Measurements from ENCODE around the gene SLC35A2.

Gene SLC35A2

DNA sequence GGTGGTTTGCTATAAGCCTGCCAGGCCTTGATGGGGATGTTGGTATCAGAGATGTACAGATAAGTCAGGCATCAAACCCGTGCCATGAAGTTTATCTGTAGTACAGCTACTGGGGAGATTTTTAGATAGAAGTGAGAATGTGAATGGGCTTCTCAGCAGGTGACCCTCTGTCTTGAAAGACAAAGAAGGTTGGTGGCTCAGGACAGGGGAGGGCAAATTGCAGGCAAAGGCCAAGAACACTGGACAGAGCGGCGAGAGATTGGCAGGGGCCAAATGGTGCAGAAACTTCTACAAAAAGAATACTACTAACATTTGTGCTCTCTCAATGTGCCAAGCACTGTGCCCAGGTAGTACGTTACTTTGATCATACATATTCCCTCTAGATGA, 9.3 kb upstream of the SLC35A2 start:
- TF ChIP-seq, protein P1, sequence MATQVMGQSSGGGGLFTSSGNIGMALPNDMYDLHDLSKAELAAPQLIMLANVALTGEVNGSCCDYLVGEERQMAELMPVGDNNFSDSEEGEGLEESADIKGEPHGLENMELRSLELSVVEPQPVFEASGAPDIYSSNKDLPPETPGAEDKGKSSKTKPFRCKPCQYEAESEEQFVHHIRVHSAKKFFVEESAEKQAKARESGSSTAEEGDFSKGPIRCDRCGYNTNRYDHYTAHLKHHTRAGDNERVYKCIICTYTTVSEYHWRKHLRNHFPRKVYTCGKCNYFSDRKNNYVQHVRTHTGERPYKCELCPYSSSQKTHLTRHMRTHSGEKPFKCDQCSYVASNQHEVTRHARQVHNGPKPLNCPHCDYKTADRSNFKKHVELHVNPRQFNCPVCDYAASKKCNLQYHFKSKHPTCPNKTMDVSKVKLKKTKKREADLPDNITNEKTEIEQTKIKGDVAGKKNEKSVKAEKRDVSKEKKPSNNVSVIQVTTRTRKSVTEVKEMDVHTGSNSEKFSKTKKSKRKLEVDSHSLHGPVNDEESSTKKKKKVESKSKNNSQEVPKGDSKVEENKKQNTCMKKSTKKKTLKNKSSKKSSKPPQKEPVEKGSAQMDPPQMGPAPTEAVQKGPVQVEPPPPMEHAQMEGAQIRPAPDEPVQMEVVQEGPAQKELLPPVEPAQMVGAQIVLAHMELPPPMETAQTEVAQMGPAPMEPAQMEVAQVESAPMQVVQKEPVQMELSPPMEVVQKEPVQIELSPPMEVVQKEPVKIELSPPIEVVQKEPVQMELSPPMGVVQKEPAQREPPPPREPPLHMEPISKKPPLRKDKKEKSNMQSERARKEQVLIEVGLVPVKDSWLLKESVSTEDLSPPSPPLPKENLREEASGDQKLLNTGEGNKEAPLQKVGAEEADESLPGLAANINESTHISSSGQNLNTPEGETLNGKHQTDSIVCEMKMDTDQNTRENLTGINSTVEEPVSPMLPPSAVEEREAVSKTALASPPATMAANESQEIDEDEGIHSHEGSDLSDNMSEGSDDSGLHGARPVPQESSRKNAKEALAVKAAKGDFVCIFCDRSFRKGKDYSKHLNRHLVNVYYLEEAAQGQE (IDR thresholded peaks at IDR 0.05; ENCODE audit: insufficient replicate concordance, low read depth), result no peak
- TF ChIP-seq GABPA (IDR thresholded peaks at IDR 0.05; ENCODE audit: low read depth), result no peak
- Histone ChIP-seq H3K4me3 (replicated peaks; ENCODE audit: insufficient read depth, low read length) (no peak overlapping the region), H3K27me3 (ENCODE audit: insufficient read depth, poor library complexity, severe bottlenecking) (no peaks in the 10 kb centered on the region), H3K27ac (replicated peaks) (no peak overlapping the region)
- DNase-seq (ENCODE audit: low read depth in 1 of 2, low spot score in 1 of 2), result no peak

- TF ChIP-seq, protein P1 (IDR thresholded peaks at IDR 0.05; ENCODE audit: insufficient replicate concordance, low read depth), result no peak
- no peak for TF ChIP-seq SPI1 (IDR thresholded peaks at IDR 0.05; ENCODE audit: borderline replicate concordance, low read depth)
- no peak for TF ChIP-seq GABPA (IDR thresholded peaks at IDR 0.05; ENCODE audit: low read depth)
- TF ChIP-seq CTCF (IDR thresholded peaks at IDR 0.05; ENCODE audit: insufficient read depth, low read length), result no peak
- TF ChIP-seq POLR2AphosphoS5 (IDR thresholded peaks at IDR 0.05; ENCODE audit: low read depth), result no peak
- Histone ChIP-seq H3K4me3 (replicated peaks; ENCODE audit: insufficient read depth, low read length) (no peak overlapping the region), H3K27ac (replicated peaks) (no peak overlapping the region), H3K27me3 (ENCODE audit: insufficient read depth, poor library complexity, severe bottlenecking) (no peaks in the 10 kb centered on the region)
- no peak for DNase-seq (ENCODE audit: low read depth in 1 of 2, low spot score in 1 of 2)
Measured at GRCh38 chrX:48919947-48920717, 8.7 kb upstream of the SLC35A2 start.

DNA sequence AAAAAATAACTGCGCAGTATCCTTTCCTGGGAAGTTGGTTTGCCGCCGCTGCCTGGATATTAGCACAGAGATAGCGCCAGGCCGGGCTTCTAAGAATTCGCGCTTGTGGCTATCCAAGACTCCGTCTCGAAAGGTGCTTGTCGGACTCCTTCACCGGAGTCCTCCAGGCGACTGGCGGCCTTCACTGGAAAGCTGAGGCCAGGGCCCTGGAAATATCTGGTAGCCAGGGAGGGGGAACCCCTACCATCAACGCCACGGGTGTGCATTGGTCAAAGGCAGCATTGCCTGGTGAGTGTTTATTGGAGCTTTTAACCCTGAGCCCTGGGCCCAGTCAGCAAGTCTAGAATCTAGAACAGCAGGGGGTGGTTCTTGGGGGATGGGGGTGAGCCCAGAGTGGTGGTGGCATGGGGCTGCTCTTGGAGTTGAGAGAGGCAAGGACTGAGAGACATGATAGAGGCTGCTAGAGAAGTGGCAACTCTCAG, 8.0 kb upstream of the SLC35A2 start:
- no peak for TF ChIP-seq CTCF (IDR thresholded peaks at IDR 0.05; ENCODE audit: insufficient read depth, low read length)
- no peak for TF ChIP-seq POLR2AphosphoS5 (IDR thresholded peaks at IDR 0.05; ENCODE audit: low read depth)
- no peak for TF ChIP-seq SPI1 (IDR thresholded peaks at IDR 0.05; ENCODE audit: borderline replicate concordance, low read depth)
- TF ChIP-seq, protein P1 (IDR thresholded peaks at IDR 0.05; ENCODE audit: insufficient replicate concordance, low read depth), result no peak
- no peak for TF ChIP-seq GABPA (IDR thresholded peaks at IDR 0.05; ENCODE audit: low read depth)
- H3K27ac ChIP-seq (replicated peaks), result peak overlapping the region; percentile 86
- H3K27me3 ChIP-seq (ENCODE audit: insufficient read depth, poor library complexity, severe bottlenecking), result no peaks in the 10 kb centered on the region
- no peak for DNase-seq (ENCODE audit: low read depth in 1 of 2, low spot score in 1 of 2)
- peak overlapping the region; percentile 71 for H3K4me3 ChIP-seq (replicated peaks; ENCODE audit: insufficient read depth, low read length)
